WERI-Rb-1 (cell line): ENCODE data around the gene MYO9A.

Source experiments
- DNase-seq: peaks from one replicate; pipeline ENCODE4 v3.0.0-alpha.2; 2020
- H3K27ac ChIP-seq: fragments of 250-450 bp; sonication (Bioruptor Pico); 2 replicates; pipeline ENCODE4 v1.5.1; 2020; ENCODE audit warnings: mild to moderate bottlenecking, moderate library complexity
- H3K27me3 ChIP-seq: fragments of 250-450 bp; sonication (Bioruptor Pico); 2 replicates; pipeline ENCODE4 v1.5.1; 2021; ENCODE audit warnings: mild to moderate bottlenecking, low read depth, moderate library complexity; ENCODE audit not compliant: insufficient read depth, severe bottlenecking
- H3K36me3 ChIP-seq: fragments of 250-450 bp; sonication (Bioruptor Pico); 2 replicates; pipeline ENCODE4 v1.5.1; 2020; ENCODE audit warnings: mild to moderate bottlenecking, moderate library complexity
- H3K4me3 ChIP-seq: 2 replicates; pipeline ENCODE4 v1.5.1; 2011; ENCODE audit warnings: low read depth, mild to moderate bottlenecking, control low read depth, low read length
- H3K9me3 ChIP-seq: fragments of 250-450 bp; sonication (Bioruptor Pico); 2 replicates; pipeline ENCODE4 v1.5.1; 2021; ENCODE audit warnings: mild to moderate bottlenecking, moderate library complexity; ENCODE audit not compliant: severe bottlenecking
- TF ChIP-seq, protein P1 (sequence below): IDR thresholded peaks from 2 replicates; pipeline ENCODE4 v1.5.1; 2011; ENCODE audit warnings: low read depth, mild to moderate bottlenecking, control low read depth, inconsistent platforms, low read length

MYO9A gene

DNA sequence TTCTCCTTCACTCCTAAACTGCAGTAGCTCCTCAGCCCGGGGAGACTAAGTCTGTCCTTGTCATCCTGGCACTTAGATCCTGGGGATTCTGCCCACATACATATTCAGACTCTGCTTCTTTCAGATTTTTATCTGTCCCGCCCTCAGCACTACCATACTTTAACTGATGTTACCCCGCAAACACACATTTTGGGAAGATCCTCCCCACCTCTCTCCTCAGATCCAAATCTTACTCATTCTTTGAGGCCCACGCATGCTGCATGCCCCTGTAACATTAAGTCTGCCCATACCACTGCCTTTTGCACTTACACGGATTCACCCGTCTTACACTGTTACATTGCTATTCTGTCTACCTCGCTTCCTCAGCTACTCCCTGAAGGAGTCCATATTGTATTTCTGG lies 36.4 kb upstream of the MYO9A start:
- no peaks in the 10 kb centered on the region for H3K9me3 ChIP-seq
- no peak overlapping the region for H3K4me3 ChIP-seq
- H3K27me3 ChIP-seq = no peaks in the 10 kb centered on the region
- no peak for DNase-seq
- TF ChIP-seq, protein P1, sequence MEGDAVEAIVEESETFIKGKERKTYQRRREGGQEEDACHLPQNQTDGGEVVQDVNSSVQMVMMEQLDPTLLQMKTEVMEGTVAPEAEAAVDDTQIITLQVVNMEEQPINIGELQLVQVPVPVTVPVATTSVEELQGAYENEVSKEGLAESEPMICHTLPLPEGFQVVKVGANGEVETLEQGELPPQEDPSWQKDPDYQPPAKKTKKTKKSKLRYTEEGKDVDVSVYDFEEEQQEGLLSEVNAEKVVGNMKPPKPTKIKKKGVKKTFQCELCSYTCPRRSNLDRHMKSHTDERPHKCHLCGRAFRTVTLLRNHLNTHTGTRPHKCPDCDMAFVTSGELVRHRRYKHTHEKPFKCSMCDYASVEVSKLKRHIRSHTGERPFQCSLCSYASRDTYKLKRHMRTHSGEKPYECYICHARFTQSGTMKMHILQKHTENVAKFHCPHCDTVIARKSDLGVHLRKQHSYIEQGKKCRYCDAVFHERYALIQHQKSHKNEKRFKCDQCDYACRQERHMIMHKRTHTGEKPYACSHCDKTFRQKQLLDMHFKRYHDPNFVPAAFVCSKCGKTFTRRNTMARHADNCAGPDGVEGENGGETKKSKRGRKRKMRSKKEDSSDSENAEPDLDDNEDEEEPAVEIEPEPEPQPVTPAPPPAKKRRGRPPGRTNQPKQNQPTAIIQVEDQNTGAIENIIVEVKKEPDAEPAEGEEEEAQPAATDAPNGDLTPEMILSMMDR = no peak
- no peaks in the 10 kb centered on the region for H3K36me3 ChIP-seq
- H3K27ac ChIP-seq = no peak overlapping the region

DNA sequence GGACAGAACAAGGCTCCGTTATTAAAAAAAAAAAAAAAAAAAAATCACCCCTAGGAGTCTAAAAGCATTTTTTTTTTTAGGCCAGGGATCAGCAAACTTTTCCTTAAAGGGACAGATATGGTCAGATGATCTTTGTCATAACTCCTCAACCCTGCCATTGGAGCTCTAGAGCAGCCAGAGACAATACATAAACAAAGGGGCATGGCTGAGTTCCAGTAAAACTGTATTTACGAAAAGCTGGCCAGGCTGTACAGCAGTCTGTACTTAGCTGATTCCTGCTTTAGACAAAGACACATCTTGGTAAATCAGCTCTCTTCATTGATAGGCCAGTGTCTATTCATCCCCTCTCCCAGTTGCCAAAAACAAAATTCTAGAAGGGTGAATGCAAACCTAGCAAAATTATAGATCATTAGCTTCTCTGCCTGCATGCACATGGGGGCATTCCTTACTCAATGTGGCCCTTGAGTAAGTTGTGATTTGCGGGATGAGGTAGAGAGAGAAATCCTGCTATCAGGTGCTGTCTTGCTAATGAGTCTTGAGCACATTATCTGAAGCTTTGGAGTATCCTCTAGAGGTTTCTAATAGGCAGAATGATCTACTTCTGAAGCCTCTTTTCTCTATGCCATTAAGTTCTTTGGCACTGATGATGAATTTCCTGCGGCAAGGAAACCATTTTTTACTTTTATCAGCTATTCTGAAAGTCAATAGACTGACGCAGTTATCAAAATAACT lies 35.5 kb upstream of the MYO9A start:
- Histone ChIP-seq H3K27me3 (no peaks in the 10 kb centered on the region), H3K9me3 (no peaks in the 10 kb centered on the region), H3K4me3 (no peak overlapping the region), H3K36me3 (no peaks in the 10 kb centered on the region), H3K27ac (no peak overlapping the region)
- TF ChIP-seq, protein P1 = no peak
- DNase-seq = no peak

DNA sequence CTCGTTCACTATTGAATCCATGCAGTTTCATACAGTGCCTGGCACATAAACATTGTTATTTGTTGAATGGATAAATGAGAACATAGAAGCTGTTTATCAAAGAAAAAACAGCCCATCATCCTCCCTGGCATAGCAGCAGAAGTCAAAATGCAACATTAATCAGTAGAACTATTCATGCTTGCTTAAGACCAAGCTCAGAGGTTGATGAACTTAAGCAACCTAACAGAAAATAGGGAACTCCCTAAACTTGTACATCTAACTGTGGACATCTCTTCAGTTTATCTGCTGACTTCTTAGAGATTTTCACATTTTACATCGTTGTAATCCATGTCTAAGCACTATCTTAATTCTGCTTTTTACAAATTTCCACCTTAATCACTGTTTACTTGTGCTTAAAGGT lies 29.5 kb upstream of the MYO9A start:
- Histone ChIP-seq H3K4me3 (no peak overlapping the region), H3K27me3 (no peaks in the 10 kb centered on the region), H3K9me3 (no peaks in the 10 kb centered on the region), H3K27ac (no peak overlapping the region), H3K36me3 (no peaks in the 10 kb centered on the region)
- TF ChIP-seq, protein P1 = no peak
- no peak for DNase-seq

DNA sequence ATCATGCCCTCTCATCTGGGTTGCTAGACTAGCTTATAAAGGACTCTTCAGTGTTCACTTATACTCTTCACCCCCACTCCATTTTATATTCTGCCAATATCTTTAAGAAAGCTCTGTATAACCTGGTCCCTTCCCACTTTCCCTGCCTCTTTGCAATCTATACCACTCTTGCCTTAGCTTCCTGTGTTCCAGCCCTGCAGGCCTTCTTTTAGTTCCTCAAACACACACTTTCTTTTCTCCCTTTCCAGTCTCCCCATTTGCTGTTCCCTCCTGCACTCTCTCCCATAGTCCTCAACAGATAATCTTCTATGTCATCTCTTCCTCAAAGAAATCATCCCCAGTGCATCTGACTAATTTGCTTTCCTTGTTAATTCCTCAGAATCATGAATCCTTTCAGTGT lies 29.0 kb upstream of the MYO9A start:
- no peaks in the 10 kb centered on the region for H3K27me3 ChIP-seq
- H3K36me3 ChIP-seq = no peaks in the 10 kb centered on the region
- no peak overlapping the region for H3K4me3 ChIP-seq
- H3K27ac ChIP-seq = no peak overlapping the region
- H3K9me3 ChIP-seq = no peaks in the 10 kb centered on the region
- TF ChIP-seq, protein P1 = no peak
- DNase-seq = no peak

DNA sequence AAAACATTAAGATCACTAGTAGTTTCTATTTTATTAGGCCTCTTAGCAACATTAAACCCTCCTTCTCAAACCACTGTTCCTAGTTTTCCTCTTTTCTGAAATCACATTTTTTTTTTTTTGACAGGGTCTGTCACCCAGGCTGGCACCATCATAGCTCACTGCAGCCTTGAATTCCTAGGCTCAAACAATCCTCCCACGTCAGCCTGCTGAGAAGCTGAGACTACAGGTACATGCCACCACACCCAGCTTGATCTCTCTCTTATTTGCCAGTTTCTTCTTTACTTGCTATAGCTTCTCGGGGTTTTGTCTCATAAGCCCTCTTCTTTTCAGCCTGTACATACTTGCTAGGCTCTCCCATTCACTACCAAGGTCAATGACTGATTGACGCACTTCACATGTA lies 28.3 kb upstream of the MYO9A start:
- TF ChIP-seq, protein P1 = no peak
- H3K9me3 ChIP-seq = no peaks in the 10 kb centered on the region

More for the DNA sequence above, 28.3 kb upstream of the MYO9A start:
- Histone ChIP-seq H3K27ac (no peak overlapping the region), H3K27me3 (no peaks in the 10 kb centered on the region), H3K4me3 (no peak overlapping the region), H3K36me3 (no peaks in the 10 kb centered on the region)
- DNase-seq = no peak
